ENCODE results near the gene ASB6. TPM values are rescaled to one million over a fixed set of nuclear protein-coding genes. Genes with fewer than 3 reads are reported as not detected.

ASB6 gene
- total RNA-seq, 5 donors from 2014 or later (not counting 1 experiment from before 2014, with no cell fraction given) = 28.3 to 35.2 (median 30.8) TPM

GRCh38 chr9:129597355-129598088, 44.4 kb downstream of the ASB6 start:
- H3K27ac Mint-ChIP-seq = peak overlapping the region in 1 of 2 donors; percentile 74
- ChIA-PET CTCF (interaction anchor here in 1 of 2 donors (0.6 kb wide), 1 partner anchor 149 kb away, joined by 6 read pairs; no protein-coding TSS in a partner anchor), POLR2A (interaction anchor here in 1 of 2 donors (0.6 kb wide), 1 partner anchor 271 kb away, joined by 5 read pairs; no protein-coding TSS in a partner anchor)
- H3K36me3 Mint-ChIP-seq = no peaks in the 10 kb centered on the region
- ATAC-seq (replicated peaks in 1 of 4) = peak; percentile 59 to 76 (median 74)
- Histone ChIP-seq H3K27me3 (replicated peaks in 1 of 2; ENCODE audit: control insufficient read depth in 2 of 2, extremely low read depth in 1 of 2, insufficient read depth in 2 of 2, low read length in 1 of 2) (peaks cover 0 to 31% of the 10 kb centered on the region in 2 experiments), H3K36me3 (ENCODE audit: control insufficient read depth in 2 of 2, extremely low read depth in 1 of 2, insufficient read depth in 1 of 2, low read length in 1 of 2) (no peaks in the 10 kb centered on the region), H3K27ac (ENCODE audit: low read length) (no peak overlapping the region), H3K4me3 (ENCODE audit: control insufficient read depth in 1 of 2, extremely low read depth in 1 of 2, low read length in 1 of 2) (peak overlapping the region; percentile 41 to 58), H3K4me1 (ENCODE audit: control insufficient read depth in 1 of 2, extremely low read depth in 1 of 2, insufficient read depth in 2 of 2, low read length in 2 of 2) (peaks cover 0 to 31% of the 10 kb centered on the region in 2 experiments), H3K9me3 (no peaks in the 10 kb centered on the region)
- 1% methylated on average over 49 of the region's 57 CpGs for WGBS (ENCODE audit: insufficient coverage)
- H3K4me1 Mint-ChIP-seq = peaks cover 16 to 36% (median 25%) of the 10 kb centered on the region in 3 donors
- peaks cover 3 to 10% of the 10 kb centered on the region in 2 donors for H3K27me3 Mint-ChIP-seq
- no peaks in the 10 kb centered on the region for H3K9me3 Mint-ChIP-seq
- peak overlapping the region; percentile 51 to 68 (median 53) for H3K4me3 Mint-ChIP-seq
- DNase-seq = peak in 3 of 35 experiments; percentile 33 to 65 (median 34)

- H3K4me1 ChIP-seq (ENCODE audit: control insufficient read depth in 1 of 2, extremely low read depth in 1 of 2, insufficient read depth in 2 of 2, low read length in 2 of 2) = peaks cover 0 to 31% of the 10 kb centered on the region in 2 experiments
- 81% methylated on average over 9 of the region's 33 CpGs for WGBS (ENCODE audit: insufficient coverage)
- peaks cover 0 to 31% of the 10 kb centered on the region in 2 experiments for H3K27me3 ChIP-seq (replicated peaks in 1 of 2; ENCODE audit: control insufficient read depth in 2 of 2, extremely low read depth in 1 of 2, insufficient read depth in 2 of 2, low read length in 1 of 2)
- CTCF ChIA-PET = interaction anchor here (0.6 kb wide), 2 partner anchors 10 to 148 kb away, joined by 3 to 6 read pairs; no protein-coding TSS in a partner anchor
- no peak overlapping the region for H3K4me3 ChIP-seq (ENCODE audit: control insufficient read depth in 1 of 2, extremely low read depth in 1 of 2, low read length in 1 of 2)
- Mint-ChIP-seq H3K9me3 (no peaks in the 10 kb centered on the region), H3K27me3 (peaks cover 3 to 10% of the 10 kb centered on the region in 2 donors), H3K4me1 (peaks cover 16 to 32% (median 22%) of the 10 kb centered on the region in 3 donors), H3K4me3 (peak overlapping the region in 2 of 3 donors; percentile 34 to 65), H3K27ac (no peak overlapping the region), H3K36me3 (no peaks in the 10 kb centered on the region)
- no peak overlapping the region for H3K27ac ChIP-seq (ENCODE audit: low read length)
- POLR2A ChIA-PET = interaction anchor here in 1 of 2 donors (0.6 kb wide), 1 partner anchor 26 kb away, joined by 3 read pairs; no protein-coding TSS in a partner anchor
- H3K36me3 ChIP-seq (ENCODE audit: control insufficient read depth in 2 of 2, extremely low read depth in 1 of 2, insufficient read depth in 1 of 2, low read length in 1 of 2) = no peaks in the 10 kb centered on the region
- DNase-seq (no peak), ATAC-seq (replicated peaks in 1 of 4) (peak in 1 of 4 experiments; percentile 28)
- no peaks in the 10 kb centered on the region for H3K9me3 ChIP-seq
These were observed 45.2 kb downstream of the ASB6 start for GRCh38 chr9:129596541-129597331.

GRCh38 chr9:129595903-129596540, 45.9 kb downstream of the ASB6 start:
- no peaks in the 10 kb centered on the region for H3K9me3 ChIP-seq
- POLR2A ChIA-PET = interaction anchor here in 1 of 2 donors (0.6 kb wide), 1 partner anchor 25 kb away, joined by 3 read pairs; no protein-coding TSS in a partner anchor
- H3K4me1 ChIP-seq (ENCODE audit: control insufficient read depth in 1 of 2, extremely low read depth in 1 of 2, insufficient read depth in 2 of 2, low read length in 2 of 2) = peaks cover 0 to 31% of the 10 kb centered on the region in 2 experiments
- peak overlapping the region; percentile 29 to 61 for H3K27ac Mint-ChIP-seq
- ATAC-seq (replicated peaks in 1 of 4) (no peak), DNase-seq (no peak)
- WGBS (ENCODE audit: insufficient coverage) = 66% methylated on average over 4 of the region's 6 CpGs
- no peaks in the 10 kb centered on the region for H3K9me3 Mint-ChIP-seq
- H3K36me3 ChIP-seq (ENCODE audit: control insufficient read depth in 2 of 2, extremely low read depth in 1 of 2, insufficient read depth in 1 of 2, low read length in 1 of 2) = no peaks in the 10 kb centered on the region
- H3K27me3 Mint-ChIP-seq = peaks cover 3 to 10% of the 10 kb centered on the region in 2 donors
- no peak overlapping the region for H3K4me3 ChIP-seq (ENCODE audit: control insufficient read depth in 1 of 2, extremely low read depth in 1 of 2, low read length in 1 of 2)
- CTCF ChIA-PET = interaction anchor here in 1 of 2 donors (0.6 kb wide), 1 partner anchor 11 kb away, joined by 3 read pairs; no protein-coding TSS in a partner anchor
- H3K27me3 ChIP-seq (replicated peaks in 1 of 2; ENCODE audit: control insufficient read depth in 2 of 2, extremely low read depth in 1 of 2, insufficient read depth in 2 of 2, low read length in 1 of 2) = peaks cover 0 to 31% of the 10 kb centered on the region in 2 experiments
- peaks cover 16 to 32% (median 22%) of the 10 kb centered on the region in 3 donors for H3K4me1 Mint-ChIP-seq
- H3K4me3 Mint-ChIP-seq = peak overlapping the region in 1 of 3 donors; percentile 65
- no peak overlapping the region for H3K27ac ChIP-seq (ENCODE audit: low read length)
- H3K36me3 Mint-ChIP-seq = no peaks in the 10 kb centered on the region

- H3K36me3 ChIP-seq (ENCODE audit: control insufficient read depth in 2 of 2, extremely low read depth in 1 of 2, insufficient read depth in 1 of 2, low read length in 1 of 2) = no peaks in the 10 kb centered on the region
- H3K4me1 ChIP-seq (ENCODE audit: control insufficient read depth in 1 of 2, extremely low read depth in 1 of 2, insufficient read depth in 2 of 2, low read length in 2 of 2) = peaks cover 0 to 31% of the 10 kb centered on the region in 2 experiments
- H3K9me3 ChIP-seq = no peaks in the 10 kb centered on the region
- H3K27ac ChIP-seq (ENCODE audit: low read length) = no peak overlapping the region
- 94% methylated on average over 2 of the region's 5 CpGs for WGBS (ENCODE audit: insufficient coverage)
- peak overlapping the region; percentile 1 to 20 for H3K27ac Mint-ChIP-seq
- DNase-seq = no peak
- H3K27me3 Mint-ChIP-seq = peaks cover 3 to 10% of the 10 kb centered on the region in 2 donors
- H3K4me1 Mint-ChIP-seq = peaks cover 16 to 32% (median 22%) of the 10 kb centered on the region in 3 donors
- ChIA-PET CTCF (interaction anchor here in 1 of 2 donors (0.6 kb wide), 1 partner anchor 29 kb away, joined by 3 read pairs; no protein-coding TSS in a partner anchor), POLR2A (no interaction called here)
- no peak overlapping the region for H3K4me3 ChIP-seq (ENCODE audit: control insufficient read depth in 1 of 2, extremely low read depth in 1 of 2, low read length in 1 of 2)
- H3K27me3 ChIP-seq (replicated peaks in 1 of 2; ENCODE audit: control insufficient read depth in 2 of 2, extremely low read depth in 1 of 2, insufficient read depth in 2 of 2, low read length in 1 of 2) = peaks cover 0 to 28% of the 10 kb centered on the region in 2 experiments
- H3K36me3 Mint-ChIP-seq = no peaks in the 10 kb centered on the region
- ATAC-seq (replicated peaks in 1 of 4) = no peak
- no peaks in the 10 kb centered on the region for H3K9me3 Mint-ChIP-seq
- H3K4me3 Mint-ChIP-seq = no peak overlapping the region
These were observed 46.6 kb downstream of the ASB6 start for GRCh38 chr9:129595311-129595741.

- peaks cover 0 to 31% of the 10 kb centered on the region in 2 experiments for H3K4me1 ChIP-seq (ENCODE audit: control insufficient read depth in 1 of 2, extremely low read depth in 1 of 2, insufficient read depth in 2 of 2, low read length in 2 of 2)
- ATAC-seq (replicated peaks in 1 of 4) (no peak), DNase-seq (no peak)
- Mint-ChIP-seq H3K36me3 (no peaks in the 10 kb centered on the region), H3K4me1 (peaks cover 16 to 32% (median 22%) of the 10 kb centered on the region in 3 donors), H3K27ac (no peak overlapping the region), H3K4me3 (no peak overlapping the region), H3K27me3 (peaks cover 5 to 11% of the 10 kb centered on the region in 2 donors), H3K9me3 (no peaks in the 10 kb centered on the region)
- no peak overlapping the region for H3K27ac ChIP-seq (ENCODE audit: low read length)
- ChIA-PET POLR2A (no interaction called here), CTCF (no interaction called here)
- no peaks in the 10 kb centered on the region for H3K9me3 ChIP-seq
- WGBS (ENCODE audit: insufficient coverage) = 100% methylated on average over 2 of the region's 7 CpGs
- no peak overlapping the region for H3K4me3 ChIP-seq (ENCODE audit: control insufficient read depth in 1 of 2, extremely low read depth in 1 of 2, low read length in 1 of 2)
- peaks cover 0 to 2% of the 10 kb centered on the region in 2 donors for H3K36me3 ChIP-seq (ENCODE audit: control insufficient read depth in 2 of 2, extremely low read depth in 1 of 2, insufficient read depth in 1 of 2, low read length in 1 of 2)
- H3K27me3 ChIP-seq (replicated peaks in 1 of 2; ENCODE audit: control insufficient read depth in 2 of 2, extremely low read depth in 1 of 2, insufficient read depth in 2 of 2, low read length in 1 of 2) = peaks cover 0 to 28% of the 10 kb centered on the region in 2 experiments
These were observed 47.3 kb downstream of the ASB6 start for GRCh38 chr9:129594632-129595031.

All from T-cell (primary cell).